ENCODE data around the gene AGAP3. TPM values are rescaled to one million over a fixed set of nuclear protein-coding genes. Genes with fewer than 3 reads are reported as not detected.

AGAP3 gene
- total and polyA plus RNA-seq, 2 of the 4 experiments (the other 2 are of a cell fraction) = 35.3 to 93.9 TPM

DNA sequence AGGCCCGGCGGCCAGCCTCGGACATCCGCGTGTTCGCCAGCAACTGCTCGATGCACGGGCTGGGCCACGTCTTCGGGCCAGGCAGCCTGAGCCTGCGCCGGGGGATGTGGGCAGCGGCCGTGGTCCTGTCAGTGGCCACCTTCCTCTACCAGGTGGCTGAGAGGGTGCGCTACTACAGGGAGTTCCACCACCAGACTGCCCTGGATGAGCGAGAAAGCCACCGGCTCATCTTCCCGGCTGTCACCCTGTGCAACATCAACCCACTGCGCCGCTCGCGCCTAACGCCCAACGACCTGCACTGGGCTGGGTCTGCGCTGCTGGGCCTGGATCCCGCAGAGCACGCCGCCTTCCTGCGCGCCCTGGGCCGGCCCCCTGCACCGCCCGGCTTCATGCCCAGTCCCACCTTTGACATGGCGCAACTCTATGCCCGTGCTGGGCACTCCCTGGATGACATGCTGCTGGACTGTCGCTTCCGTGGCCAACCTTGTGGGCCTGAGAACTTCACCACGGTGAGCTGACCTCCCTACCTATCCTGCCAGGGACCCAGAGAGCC is 37.3 kb upstream of the AGAP3 start:
- Histone ChIP-seq H3K4ac (ENCODE audit: low read depth, low read length) (no peak overlapping the region), H4K20me1 (ENCODE audit: insufficient read depth, low read length) (peaks cover 18% of the 10 kb centered on the region), H3K18ac (ENCODE audit: low read depth, low read length) (no peak overlapping the region), H3K23ac (ENCODE audit: low read depth, low read length) (no peak overlapping the region), H2BK120ac (ENCODE audit: low read depth, low read length) (no peak overlapping the region), H3K56ac (ENCODE audit: extremely low read depth, insufficient read depth, low read length) (no peak overlapping the region), H2AFZ (replicated peaks; ENCODE audit: low read length, poor library complexity) (no peak overlapping the region), H2BK15ac (ENCODE audit: low read depth, low read length) (no peak overlapping the region), H3K79me1 (ENCODE audit: low read depth in 1 of 2, low read length in 2 of 2) (no peaks in the 10 kb centered on the region), H4K91ac (ENCODE audit: insufficient read depth, low read depth, low read length) (no peak overlapping the region), H3K27me3 (ENCODE audit: control insufficient read depth, insufficient read depth, low read length) (no peaks in the 10 kb centered on the region; the same call in 1 of the 2 replicates), H3K36me3 (ENCODE audit: control insufficient read depth, insufficient read depth, low read length) (peaks cover 5% of the 10 kb centered on the region; the same call in 1 of the 2 replicates), H3K14ac (replicated peaks; ENCODE audit: low read depth, low read length) (no peak overlapping the region), H2BK20ac (ENCODE audit: low read depth, low read length) (no peak overlapping the region), H2AK9ac (replicated peaks; ENCODE audit: low read depth, low read length, poor library complexity) (no peak overlapping the region), H2BK5ac (ENCODE audit: low read depth, low read length, poor library complexity, severe bottlenecking) (no peak overlapping the region), H3K27ac (ENCODE audit: insufficient read depth, low read length) (no peak overlapping the region), H3K9me3 (ENCODE audit: control insufficient read depth, insufficient read depth, low read length) (no peaks in the 10 kb centered on the region), H3K9me1 (ENCODE audit: insufficient read depth, low read length) (peaks cover 6% of the 10 kb centered on the region; the same call in 1 of the 2 replicates), H3K4me1 (ENCODE audit: control insufficient read depth, insufficient read depth, low read length) (peaks cover 11% of the 10 kb centered on the region; the same call in 1 of the 2 replicates), H4K8ac (ENCODE audit: low read depth in 2 of 2, low read length in 2 of 2) (no peak overlapping the region), H3K4me3 (ENCODE audit: insufficient read depth, low read depth, low read length) (no peak overlapping the region), H3K4me2 (ENCODE audit: low read depth, low read length) (no peak overlapping the region), H3K9ac (ENCODE audit: low read depth, low read length) (no peak overlapping the region), H2AK5ac (ENCODE audit: low read depth, low read length) (no peak overlapping the region), H4K5ac (ENCODE audit: low read depth, low read length) (no peak overlapping the region)
- no TSS peak for BruUV-seq (replicated peaks)
- in situ Hi-C loops (cut with MboI; ENCODE audit: low sequenced_read_pairs) = no loop called here
- TF ChIP-seq RFX5 (IDR thresholded peaks at IDR 0.05; ENCODE audit: low read depth, low read length) (no peak), MXI1 (IDR thresholded peaks at IDR 0.05; ENCODE audit: borderline replicate concordance, low read depth, low read length) (no peak), CHD1 (IDR thresholded peaks at IDR 0.05; ENCODE audit: low read depth, low read length) (no peak), CEBPB (IDR thresholded peaks at IDR 0.05; ENCODE audit: low read depth, low read length) (no peak), RCOR1 (IDR thresholded peaks at IDR 0.05; ENCODE audit: insufficient replicate concordance, low read length) (no peak), MAFK (IDR thresholded peaks at IDR 0.05; ENCODE audit: low read depth, low read length) (no peak), NFE2L2 (IDR thresholded peaks at IDR 0.05; ENCODE audit: low read depth, low read length) (no peak), MAZ (IDR thresholded peaks at IDR 0.05; ENCODE audit: borderline replicate concordance, low read depth, low read length) (no peak), FOS (IDR thresholded peaks at IDR 0.05; ENCODE audit: low read depth, low read length) (no peak), RAD21 (IDR thresholded peaks at IDR 0.05; ENCODE audit: low read length) (no peak), BHLHE40 (IDR thresholded peaks at IDR 0.05; ENCODE audit: low read depth, low read length) (no peak), SMC3 (IDR thresholded peaks at IDR 0.05; ENCODE audit: low read depth, low read length) (no peak), POLR2A (IDR thresholded peaks at IDR 0.05; ENCODE audit: low read depth, low read length) (no peak)
- TF ChIP-seq, protein P1, sequence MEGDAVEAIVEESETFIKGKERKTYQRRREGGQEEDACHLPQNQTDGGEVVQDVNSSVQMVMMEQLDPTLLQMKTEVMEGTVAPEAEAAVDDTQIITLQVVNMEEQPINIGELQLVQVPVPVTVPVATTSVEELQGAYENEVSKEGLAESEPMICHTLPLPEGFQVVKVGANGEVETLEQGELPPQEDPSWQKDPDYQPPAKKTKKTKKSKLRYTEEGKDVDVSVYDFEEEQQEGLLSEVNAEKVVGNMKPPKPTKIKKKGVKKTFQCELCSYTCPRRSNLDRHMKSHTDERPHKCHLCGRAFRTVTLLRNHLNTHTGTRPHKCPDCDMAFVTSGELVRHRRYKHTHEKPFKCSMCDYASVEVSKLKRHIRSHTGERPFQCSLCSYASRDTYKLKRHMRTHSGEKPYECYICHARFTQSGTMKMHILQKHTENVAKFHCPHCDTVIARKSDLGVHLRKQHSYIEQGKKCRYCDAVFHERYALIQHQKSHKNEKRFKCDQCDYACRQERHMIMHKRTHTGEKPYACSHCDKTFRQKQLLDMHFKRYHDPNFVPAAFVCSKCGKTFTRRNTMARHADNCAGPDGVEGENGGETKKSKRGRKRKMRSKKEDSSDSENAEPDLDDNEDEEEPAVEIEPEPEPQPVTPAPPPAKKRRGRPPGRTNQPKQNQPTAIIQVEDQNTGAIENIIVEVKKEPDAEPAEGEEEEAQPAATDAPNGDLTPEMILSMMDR (conservative IDR thresholded peaks at IDR 0.05; ENCODE audit: low read depth, low read length) = no peak
- TF ChIP-seq, protein P2, sequence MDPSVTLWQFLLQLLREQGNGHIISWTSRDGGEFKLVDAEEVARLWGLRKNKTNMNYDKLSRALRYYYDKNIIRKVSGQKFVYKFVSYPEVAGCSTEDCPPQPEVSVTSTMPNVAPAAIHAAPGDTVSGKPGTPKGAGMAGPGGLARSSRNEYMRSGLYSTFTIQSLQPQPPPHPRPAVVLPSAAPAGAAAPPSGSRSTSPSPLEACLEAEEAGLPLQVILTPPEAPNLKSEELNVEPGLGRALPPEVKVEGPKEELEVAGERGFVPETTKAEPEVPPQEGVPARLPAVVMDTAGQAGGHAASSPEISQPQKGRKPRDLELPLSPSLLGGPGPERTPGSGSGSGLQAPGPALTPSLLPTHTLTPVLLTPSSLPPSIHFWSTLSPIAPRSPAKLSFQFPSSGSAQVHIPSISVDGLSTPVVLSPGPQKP (IDR thresholded peaks at IDR 0.05; ENCODE audit: borderline replicate concordance, low read depth, low read length) = no peak
- TF ChIP-seq, protein P3, sequence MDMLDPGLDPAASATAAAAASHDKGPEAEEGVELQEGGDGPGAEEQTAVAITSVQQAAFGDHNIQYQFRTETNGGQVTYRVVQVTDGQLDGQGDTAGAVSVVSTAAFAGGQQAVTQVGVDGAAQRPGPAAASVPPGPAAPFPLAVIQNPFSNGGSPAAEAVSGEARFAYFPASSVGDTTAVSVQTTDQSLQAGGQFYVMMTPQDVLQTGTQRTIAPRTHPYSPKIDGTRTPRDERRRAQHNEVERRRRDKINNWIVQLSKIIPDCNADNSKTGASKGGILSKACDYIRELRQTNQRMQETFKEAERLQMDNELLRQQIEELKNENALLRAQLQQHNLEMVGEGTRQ (IDR thresholded peaks at IDR 0.05; ENCODE audit: low read depth, low read length) = no peak
- DNase-seq (no peak), ATAC-seq (ENCODE audit: low read depth) (no peak)
- 97% methylated on average over 14 of the region's 38 CpGs; no CpG with 5 or more reads in 1 of the 2 experiments for WGBS, 2 experiments (ENCODE audit: extremely low coverage in 2 of 2, insufficient read length in 1 of 2)
- ChIA-PET POLR2A (ENCODE audit: unreplicated experiment) (no interaction called here), CTCF (no interaction called here)
- intact Hi-C loops (cut with micrococcal nuclease) = no loop called here
- dilution Hi-C loops (cut with HindIII; ENCODE audit: low sequenced_read_pairs, unreplicated experiment) = no loop called here
